ENCODE measurements around the gene TUBB2A. TPM values are rescaled to one million over a fixed set of nuclear protein-coding genes. Genes with fewer than 3 reads are reported as not detected.
A peak's percentile ranks its signal among the peaks of the same experiment; 100 is the strongest.

TUBB2A gene
- total RNA-seq, 1 experiment from 2014 or later = 33.3 TPM

- in situ Hi-C loops (cut with HindIII; ENCODE audit: low pct_unique_long_range_greater_than_20kb, low sequenced_read_pairs) (no loop called here), intact Hi-C loops (cut with micrococcal nuclease; ENCODE audit: unreplicated experiment) (loop anchor here (10.0 kb wide), 1 partner anchor 73 kb away; no protein-coding TSS in a partner anchor)
- DNase-seq (ENCODE audit: low read depth, low spot score) = no peak
- H3K9me3 ChIP-seq (ENCODE audit: control insufficient read depth, insufficient read depth, low read depth, low read length) = no peaks in the 10 kb centered on the region
- BruUV-seq (replicated peaks) = no TSS peak
- H3K4me3 ChIP-seq (ENCODE audit: low read depth in 2 of 2, low read length in 2 of 2) = peak overlapping the region; percentile 76 to 84
- POLR2A ChIA-PET = interaction anchor here (0.6 kb wide), 2 partner anchors 28 to 324 kb away, joined by 8 to 18 read pairs; no protein-coding TSS in a partner anchor
- TF ChIP-seq CTCF (IDR thresholded peaks at IDR 0.05) (no peak), SIN3A (IDR thresholded peaks at IDR 0.05; ENCODE audit: borderline replicate concordance, insufficient read depth, low read depth, low read length) (no peak), TCF7L2 (IDR thresholded peaks at IDR 0.05; ENCODE audit: low read depth, low read length) (no peak), POLR2AphosphoS5 (IDR thresholded peaks at IDR 0.05; ENCODE audit: low read depth, low read length) (no peak; the same call in 1 of the 2 replicates), REST (IDR thresholded peaks at IDR 0.05; ENCODE audit: insufficient read depth in 1 of 2, low read depth in 2 of 2, low read length in 1 of 2) (no peak)
- peak overlapping the region; percentile 92 for H3K27ac ChIP-seq (ENCODE audit: low read length)
- no peaks in the 10 kb centered on the region for H3K27me3 ChIP-seq (ENCODE audit: control insufficient read depth, insufficient read depth, low read length)
- H3K36me3 ChIP-seq (ENCODE audit: control insufficient read depth, insufficient read depth, low read length) = no peaks in the 10 kb centered on the region; the same call in 1 of the 2 replicates
- peaks cover 28% of the 10 kb centered on the region for H3K4me1 ChIP-seq (ENCODE audit: control insufficient read depth, insufficient read depth, low read length)
- no peak for ATAC-seq
- CTCF ChIA-PET = interaction anchor here (0.7 kb wide), 1 partner anchor 84 kb away, joined by 3 read pairs; no protein-coding TSS in a partner anchor
Observed at GRCh38 chr6:3162067-3162497, 4.7 kb upstream of the TUBB2A start.

- ChIA-PET POLR2A (interaction anchor here (0.6 kb wide), 1 partner anchor 282 kb away, joined by 3 read pairs; no protein-coding TSS in a partner anchor), CTCF (interaction anchor here (1.4 kb wide), 1 partner anchor 92 kb away, joined by 4 read pairs; no protein-coding TSS in a partner anchor)
- Histone ChIP-seq H3K36me3 (ENCODE audit: control insufficient read depth, insufficient read depth, low read length) (no peaks in the 10 kb centered on the region; the same call in 1 of the 2 replicates), H3K4me3 (ENCODE audit: low read depth in 2 of 2, low read length in 2 of 2) (peak overlapping the region in 1 of 2 experiments; percentile 21; a peak in 1 of 4 replicates), H3K9me3 (ENCODE audit: control insufficient read depth, insufficient read depth, low read depth, low read length) (no peaks in the 10 kb centered on the region), H3K27ac (ENCODE audit: low read length) (no peak overlapping the region), H3K4me1 (ENCODE audit: control insufficient read depth, insufficient read depth, low read length) (peaks cover 19% of the 10 kb centered on the region), H3K27me3 (ENCODE audit: control insufficient read depth, insufficient read depth, low read length) (no peaks in the 10 kb centered on the region)
- no TSS peak for BruUV-seq (replicated peaks)
- intact Hi-C loops (cut with micrococcal nuclease; ENCODE audit: unreplicated experiment) = loop anchor here (10.0 kb wide), 1 partner anchor 75 kb away; no protein-coding TSS in a partner anchor
- TF ChIP-seq SIN3A (IDR thresholded peaks at IDR 0.05; ENCODE audit: borderline replicate concordance, insufficient read depth, low read depth, low read length) (no peak), REST (IDR thresholded peaks at IDR 0.05; ENCODE audit: insufficient read depth in 1 of 2, low read depth in 2 of 2, low read length in 1 of 2) (no peak), CTCF (IDR thresholded peaks at IDR 0.05) (no peak), TCF7L2 (IDR thresholded peaks at IDR 0.05; ENCODE audit: low read depth, low read length) (no peak), POLR2AphosphoS5 (IDR thresholded peaks at IDR 0.05; ENCODE audit: low read depth, low read length) (no peak)
- ATAC-seq (no peak), DNase-seq (ENCODE audit: low read depth, low spot score) (no peak)
- in situ Hi-C loops (cut with HindIII; ENCODE audit: low pct_unique_long_range_greater_than_20kb, low sequenced_read_pairs) = no loop called here
Observed at GRCh38 chr6:3159805-3160781, 2.7 kb upstream of the TUBB2A start.

Measured in Panc1 (cell line).